GM23248 (cell line): ENCODE measurements around the gene IGSF3.

Experiments
- EZH2 ChIP-seq: fragments of 200-600 bp; sonication (generic); IDR thresholded peaks from 2 replicates; pipeline ENCODE4 v1.6.1; 2018; ENCODE audit warnings: antibody characterized with exemption, mild to moderate bottlenecking; ENCODE audit not compliant: insufficient read depth, poor library complexity, severe bottlenecking
- EZH2phosphoT487 ChIP-seq: fragments of 200-600 bp; sonication (generic); IDR thresholded peaks from 2 replicates; pipeline ENCODE4 v1.6.1; 2018; ENCODE audit warnings: antibody characterized with exemption, moderate library complexity, mild to moderate bottlenecking, low read depth; ENCODE audit not compliant: insufficient read depth

- no peak for TF ChIP-seq EZH2phosphoT487
- TF ChIP-seq EZH2 = no peak
These were observed 17.0 kb upstream of the IGSF3 start for GRCh38 chr1:116684575-116684974.
